ENCODE results near the gene ATP6AP2. TPM values are rescaled to one million over a fixed set of nuclear protein-coding genes. Genes with fewer than 3 reads are reported as not detected.

Gene ATP6AP2
- total and polyA plus RNA-seq, 9 of the 15 experiments (the other 6 are each of a cell fraction or from before 2014, with no cell fraction given) = 23.3 to 131 (median 41.9) TPM

GRCh38 chrX:40652664-40653063 is 71.9 kb downstream of the ATP6AP2 start (continued):
- TF ChIP-seq ELK3 (CRISPR knock-in tag; IDR thresholded peaks at IDR 0.05) = no peak
- no peak for TF ChIP-seq CEBPB (tag; IDR thresholded peaks at IDR 0.05)

GRCh38 chrX:40653535-40653934 is 72.8 kb downstream of the ATP6AP2 start:
- no peaks in the 10 kb centered on the region for H3K79me2 ChIP-seq (ENCODE audit: control insufficient read depth, insufficient read depth, low read length)
- BruUV-seq (replicated peaks) = no TSS peak
- no peak overlapping the region for H3K4me2 ChIP-seq (ENCODE audit: insufficient read depth, low read length)
- intact Hi-C loops (cut with micrococcal nuclease) = loop anchor here (5.0 to 10.0 kb wide), 3 partner anchors 84 to 461 kb away; partner anchors contain the start of gene MED14
- no peak overlapping the region for H3K9ac ChIP-seq (ENCODE audit: insufficient read depth in 1 of 2, low read depth in 2 of 2, low read length in 2 of 2)
- ATAC-seq (no peak), FAIRE-seq (no peak), DNase-seq (ENCODE audit: extremely low read depth in 1 of 4, low spot score in 3 of 4) (no peak)
- no peaks in the 10 kb centered on the region for H3K4me1 ChIP-seq (replicated peaks in 1 of 2; ENCODE audit: control insufficient read depth in 2 of 2, insufficient read depth in 2 of 2, low read length in 2 of 2)
- H3K27me3 ChIP-seq (ENCODE audit: control insufficient read depth in 2 of 2, insufficient read depth in 2 of 2, low read length in 2 of 2) = no peaks in the 10 kb centered on the region
- 60% methylated on average over 2 of the region's 2 CpGs for WGBS (ENCODE audit: insufficient coverage, low coverage, missing lambda C conversion rate)
- H4K20me1 ChIP-seq (replicated peaks; ENCODE audit: control insufficient read depth, insufficient read depth, low read length) = no peaks in the 10 kb centered on the region
- ChIA-PET CTCF (ENCODE audit: low intra/inter-chr PET ratio) (no interaction called here), POLR2A (no interaction called here)
- H3K27ac ChIP-seq (ENCODE audit: extremely low read depth, low read depth, low read length) = no peak overlapping the region
- no peak overlapping the region for H2AFZ ChIP-seq (ENCODE audit: low read depth, low read length)
- H3K36me3 ChIP-seq (ENCODE audit: control insufficient read depth, insufficient read depth, low read length) = peaks cover 30% of the 10 kb centered on the region; the same call in 2 of the 3 replicates
- H3K9me1 ChIP-seq (ENCODE audit: control insufficient read depth, insufficient read depth, low read length) = no peaks in the 10 kb centered on the region
- no peak overlapping the region for H3K4me3 ChIP-seq
- no peaks in the 10 kb centered on the region for H3K9me3 ChIP-seq (replicated peaks; ENCODE audit: control insufficient read depth, insufficient read depth, low read depth, low read length)
- in situ Hi-C loops (cut with MboI) = no loop called here
- TF ChIP-seq NUFIP1 (IDR thresholded peaks at IDR 0.05; ENCODE audit: partially characterized antibody) = no peak
- no peak for TF ChIP-seq DACH1 (IDR thresholded peaks at IDR 0.05; ENCODE audit: partially characterized antibody)
- no peak for TF ChIP-seq HMG20B (CRISPR knock-in tag; IDR thresholded peaks at IDR 0.05)
- TF ChIP-seq SAP30 (IDR thresholded peaks at IDR 0.05; ENCODE audit: borderline replicate concordance, insufficient read depth, low read depth, low read length, poor library complexity, severe bottlenecking) = no peak
- no peak for TF ChIP-seq ZNF354B (CRISPR knock-in tag; IDR thresholded peaks at IDR 0.05)
- no peak for TF ChIP-seq BCLAF1 (IDR thresholded peaks at IDR 0.05; ENCODE audit: borderline replicate concordance in 1 of 2, control insufficient read depth in 1 of 2, low read depth in 2 of 2, low read length in 1 of 2)
- TF ChIP-seq RBM34 (IDR thresholded peaks at IDR 0.05; ENCODE audit: borderline replicate concordance, insufficient read depth, low read length) = no peak
- TF ChIP-seq EWSR1 (IDR thresholded peaks at IDR 0.05; ENCODE audit: borderline replicate concordance, low read depth, partially characterized antibody) = no peak
- no peak for TF ChIP-seq COPS2 (conservative IDR thresholded peaks at IDR 0.05)
- no peak for TF ChIP-seq RBFOX2 (IDR thresholded peaks at IDR 0.05; ENCODE audit: low read depth, low read length)
- no peak for TF ChIP-seq POLR2B (IDR thresholded peaks at IDR 0.05; ENCODE audit: low read depth, partially characterized antibody)
- TF ChIP-seq ZKSCAN8 (CRISPR knock-in tag; IDR thresholded peaks at IDR 0.05) = no peak
- no peak for TF ChIP-seq ZNF282 (CRISPR knock-in tag; IDR thresholded peaks at IDR 0.05)
- TF ChIP-seq MYC (IDR thresholded peaks at IDR 0.05; ENCODE audit: low read depth, low read length) = no peak
- no peak for TF ChIP-seq MYC (CRISPR knock-in tag; IDR thresholded peaks at IDR 0.05; ENCODE audit: borderline replicate concordance, low read depth)
- TF ChIP-seq MAZ (CRISPR knock-in tag; conservative IDR thresholded peaks at IDR 0.05 in 1 of 2, IDR thresholded peaks at IDR 0.05 in 1 of 2) = no peak
- TF ChIP-seq TRIM28 (IDR thresholded peaks at IDR 0.05) = no peak
